Left ventricle myocardium inferior (tissue), 1 donor: Measurements from ENCODE around the gene MACROD1. TPM values are rescaled to one million over a fixed set of nuclear protein-coding genes. Genes with fewer than 3 reads are reported as not detected.
A peak's percentile ranks its signal among the peaks of the same experiment; 100 is the strongest.
"Not testable (repeated sequence)": the region's sequence is repeated elsewhere in the genome, so short reads cannot be mapped to it uniquely, and the experiment has no call there.

Experiments used
- DNase-seq: peaks from one replicate; pipeline ENCODE4 v3.0.0-alpha.2; 2020
- H3K27ac ChIP-seq: fragments of 200-600 bp; replicated peaks from 2 replicates; pipeline ENCODE4 v1.8.0; 2021
- H3K27me3 ChIP-seq: fragments of 200-600 bp; 2 replicates; pipeline ENCODE4 v1.8.0; 2021; ENCODE audit warnings: low read depth
- H3K36me3 ChIP-seq: fragments of 200-600 bp; 2 replicates; pipeline ENCODE4 v1.8.0; 2021
- H3K4me1 ChIP-seq: fragments of 200-600 bp; 2 replicates; pipeline ENCODE4 v1.8.0; 2021
- H3K4me3 ChIP-seq: fragments of 200-600 bp; 2 replicates; pipeline ENCODE4 v1.8.0; 2021; ENCODE audit warnings: mild to moderate bottlenecking, moderate library complexity
- H3K9me3 ChIP-seq: fragments of 200-600 bp; replicated peaks from 2 replicates; pipeline ENCODE4 v1.8.0; 2021
- CTCF ChIP-seq: fragments of 200-600 bp; IDR thresholded peaks from 2 replicates; pipeline ENCODE4 v1.8.0; 2021; ENCODE audit warnings: antibody characterized with exemption, mild to moderate bottlenecking, borderline replicate concordance
- intact Hi-C: fragments of 100-400 bp; cut with micrococcal nuclease; formaldehyde crosslinking; loops from one replicate; pipeline ENCODE4 v1.11.0; 2022
- total RNA-seq: library from RNA; stranded (reverse); fragmentation: NEBNext Ultra II Directional; extraction: Animal tissue kit (Norgen Biotek cat#: 25700); gene quantifications from one replicate; pipeline ENCODE4 v1.2.1, GENCODE V29; 2021
- donor health status: DM: no; HTN: yes; CAD: no; lungs with severe emphysema.

The MACROD1 gene
- total RNA-seq, 1 donor from 2014 or later, result 127 TPM

- H3K27ac ChIP-seq, result peak overlapping the region; percentile 92
- peaks cover 34% of the 10 kb centered on the region for H3K4me1 ChIP-seq
- intact Hi-C loops, result no loop called here
- H3K9me3 ChIP-seq, result no peaks in the 10 kb centered on the region
- H3K36me3 ChIP-seq, result no peaks in the 10 kb centered on the region
- H3K27me3 ChIP-seq, result no peaks in the 10 kb centered on the region
- DNase-seq, result peak; percentile 65
- no peak for TF ChIP-seq CTCF
- peak overlapping the region; percentile 90 for H3K4me3 ChIP-seq
Measured at GRCh38 chr11:64164392-64165312, 1.3 kb downstream of the MACROD1 start.

GRCh38 chr11:64163951-64164350, 2.0 kb downstream of the MACROD1 start:
- intact Hi-C loops, result no loop called here
- Histone ChIP-seq H3K4me3 (peak overlapping the region; percentile 90), H3K36me3 (no peaks in the 10 kb centered on the region), H3K9me3 (no peaks in the 10 kb centered on the region), H3K27ac (peak overlapping the region; percentile 92), H3K27me3 (no peaks in the 10 kb centered on the region), H3K4me1 (peaks cover 34% of the 10 kb centered on the region)
- no peak for DNase-seq
- TF ChIP-seq CTCF, result no peak

DNA sequence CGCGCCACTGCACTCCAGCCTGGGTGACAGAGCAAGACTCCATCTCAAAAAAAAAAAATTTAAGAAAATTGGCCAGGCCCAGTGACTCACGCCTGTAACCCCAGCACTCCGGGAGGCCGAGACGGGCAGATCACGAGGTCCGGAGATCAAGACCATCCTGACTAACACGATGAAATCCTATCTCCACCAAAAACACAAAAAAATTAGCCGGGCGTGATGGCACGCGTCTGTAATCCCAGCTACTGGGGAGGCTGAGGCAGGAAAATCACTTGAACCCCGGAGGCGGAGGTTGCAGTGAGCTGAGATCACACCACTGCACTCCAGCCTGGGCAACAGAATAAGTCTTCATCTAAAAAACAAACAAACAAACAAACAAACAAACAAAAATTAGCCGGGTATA, 3.1 kb downstream of the MACROD1 start:
- H3K4me3 ChIP-seq, H3K36me3 ChIP-seq, H3K9me3 ChIP-seq, H3K27ac ChIP-seq, intact Hi-C loops, DNase-seq, H3K27me3 ChIP-seq: not testable (repeated sequence)
- H3K4me1 ChIP-seq, result peaks cover 42% of the 10 kb centered on the region

GRCh38 chr11:64161037-64161436, 4.9 kb downstream of the MACROD1 start:
- intact Hi-C loops, result no loop called here
- no peak overlapping the region for H3K4me3 ChIP-seq
- no peaks in the 10 kb centered on the region for H3K36me3 ChIP-seq
- no peak for TF ChIP-seq CTCF
- H3K27me3 ChIP-seq, result no peaks in the 10 kb centered on the region
- DNase-seq, result no peak
- H3K9me3 ChIP-seq, result no peaks in the 10 kb centered on the region
- no peak overlapping the region for H3K27ac ChIP-seq
- peaks cover 53% of the 10 kb centered on the region for H3K4me1 ChIP-seq

- Histone ChIP-seq H3K4me3 (no peak overlapping the region), H3K27ac (peak overlapping the region; percentile 54), H3K9me3 (no peaks in the 10 kb centered on the region), H3K36me3 (no peaks in the 10 kb centered on the region), H3K4me1 (peaks cover 40% of the 10 kb centered on the region), H3K27me3 (no peaks in the 10 kb centered on the region)
- DNase-seq, result no peak
- TF ChIP-seq CTCF, result no peak
- intact Hi-C loops, result no loop called here
Measured at GRCh38 chr11:64157631-64158394, 8.1 kb downstream of the MACROD1 start.
